ENCODE results near the gene CLSTN1.

GRCh38 chr1:9778905-9779304 lies 44.9 kb downstream of the CLSTN1 start:
- TF ChIP-seq CTCF (IDR thresholded peaks at IDR 0.05; ENCODE audit: insufficient read depth, low read depth, low read length) (no peak), EZH2 (IDR thresholded peaks at IDR 0.05; ENCODE audit: insufficient read depth, low read length) (no peak)

Data from astrocyte (in vitro differentiated cells and primary cell).